Measurements from ENCODE around the gene MUCL3.

GRCh38 chr6:30939473-30939872 is 1.3 kb upstream of the MUCL3 start:
- TF ChIP-seq CTCF (IDR thresholded peaks at IDR 0.05; ENCODE audit: control extremely low read depth in 1 of 3, insufficient read depth in 1 of 3, low read depth in 1 of 3, low read length in 3 of 3) (no peak), YY1 (IDR thresholded peaks at IDR 0.05; ENCODE audit: low read depth, low read length) (no peak), BRCA1 (IDR thresholded peaks at IDR 0.05; ENCODE audit: low read depth, low read length) (no peak), CTBP2 (IDR thresholded peaks at IDR 0.05; ENCODE audit: borderline replicate concordance, insufficient read depth, insufficient read length, low read length) (no peak), HDAC2 (IDR thresholded peaks at IDR 0.05; ENCODE audit: borderline replicate concordance in 1 of 2, low read depth in 2 of 2, low read length in 2 of 2) (no peak), RAD21 (IDR thresholded peaks at IDR 0.05 in 1 of 2, conservative IDR thresholded peaks at IDR 0.05 in 1 of 2; ENCODE audit: low read depth in 2 of 2, low read length in 2 of 2) (no peak), EP300 (IDR thresholded peaks at IDR 0.05; ENCODE audit: borderline replicate concordance in 1 of 2, low read depth in 2 of 2, low read length in 2 of 2) (no peak), SUZ12 (IDR thresholded peaks at IDR 0.05; ENCODE audit: low read length) (no peak), POLR2A (IDR thresholded peaks at IDR 0.05; ENCODE audit: control extremely low read depth in 1 of 2, low read depth in 2 of 2, low read length in 2 of 2) (no peak)

Measured in H1 (cell line).